Neural progenitor cell (in vitro differentiated cells): ENCODE measurements around the gene PFN4. TPM values are rescaled to one million over a fixed set of nuclear protein-coding genes. Genes with fewer than 3 reads are reported as not detected.

Experiments
- DNase-seq: peaks from one replicate; pipeline ENCODE4 v3.0.0-alpha.2; 2016; ENCODE audit warnings: low spot score
- H2AFZ ChIP-seq: fragments of 200-600 bp; sonication (generic); replicated peaks from 2 replicates; pipeline ENCODE4 v1.6.1; 2016; ENCODE audit warnings: antibody characterized with exemption
- H3F3A ChIP-seq: fragments of 200-600 bp; sonication (generic); 2 replicates; pipeline ENCODE4 v1.6.1; 2016; ENCODE audit warnings: antibody characterized with exemption, low read depth
- H3K27ac ChIP-seq: fragments of 200-600 bp; sonication (generic); 2 replicates; pipeline ENCODE4 v1.5.1; 2016; ENCODE audit warnings: mild to moderate bottlenecking
- H3K27me3 ChIP-seq: fragments of 200-600 bp; sonication (generic); 2 replicates; pipeline ENCODE4 v1.6.1; 2016; ENCODE audit warnings: mild to moderate bottlenecking, moderate library complexity
- H3K36me3 ChIP-seq: fragments of 200-600 bp; sonication (generic); 2 replicates; pipeline ENCODE4 v1.5.1; 2016
- H3K4me1 ChIP-seq: fragments of 200-600 bp; sonication (generic); 2 replicates; pipeline ENCODE4 v1.6.1; 2016; ENCODE audit warnings: mixed run types
- H3K4me2 ChIP-seq: fragments of 200-600 bp; sonication (generic); 2 replicates; pipeline ENCODE4 v1.6.1; 2016
- H3K4me3 ChIP-seq: fragments of 200-600 bp; sonication (generic); 2 replicates; pipeline ENCODE4 v1.5.1; 2016
- H3K79me2 ChIP-seq: fragments of 200-600 bp; sonication (generic); 2 replicates; pipeline ENCODE4 v1.6.1; 2016; ENCODE audit warnings: low read depth
- H3K9ac ChIP-seq: fragments of 200-600 bp; sonication (generic); 2 replicates; pipeline ENCODE4 v1.6.1; 2016
- H3K9me3 ChIP-seq: fragments of 200-600 bp; sonication (generic); 2 replicates; pipeline ENCODE4 v1.5.1; 2016; ENCODE audit warnings: low read depth
- H4K20me1 ChIP-seq: fragments of 200-600 bp; sonication (generic); 2 replicates; pipeline ENCODE4 v1.6.1; 2016; ENCODE audit warnings: low read depth
- H3K27ac Mint-ChIP-seq: 3 replicates; pipeline ENCODE4 v1.8.0; 2021; ENCODE audit warnings: mixed read lengths
- H3K27me3 Mint-ChIP-seq: 2 replicates; pipeline ENCODE4 v1.8.0; 2022; ENCODE audit warnings: low read depth, mild to moderate bottlenecking, inconsistent platforms, moderate library complexity, mixed read lengths; ENCODE audit not compliant: insufficient read depth
- H3K36me3 Mint-ChIP-seq: 3 replicates; pipeline ENCODE4 v1.8.0; 2021; ENCODE audit warnings: mixed read lengths
- H3K4me1 Mint-ChIP-seq: 3 replicates; pipeline ENCODE4 v1.8.0; 2021; ENCODE audit warnings: mixed read lengths
- H3K4me3 Mint-ChIP-seq: 3 replicates; pipeline ENCODE4 v1.8.0; 2021; ENCODE audit warnings: mild to moderate bottlenecking, moderate library complexity, mixed read lengths
- H3K9me3 Mint-ChIP-seq: 3 replicates; pipeline ENCODE4 v1.8.0; 2020; ENCODE audit warnings: mixed read lengths
- CTCF ChIP-seq: fragments of 200-600 bp; sonication (generic); IDR thresholded peaks from 2 replicates; pipeline ENCODE4 v1.5.1; 2017; ENCODE audit warnings: antibody characterized with exemption, mild to moderate bottlenecking
- EZH2 ChIP-seq: fragments of 200-600 bp; sonication (generic); IDR thresholded peaks from 2 replicates; pipeline ENCODE4 v1.6.1; 2017; ENCODE audit warnings: antibody characterized with exemption, mild to moderate bottlenecking, moderate library complexity
- EZH2phosphoT487 ChIP-seq: fragments of 200-600 bp; sonication (generic); IDR thresholded peaks from 2 replicates; pipeline ENCODE4 v1.6.1; 2017; ENCODE audit warnings: antibody characterized with exemption
- total RNA-seq: library from RNA; depleted of rRNA; stranded (reverse); fragments of >200 nt; gene quantifications from 2 replicates; pipeline ENCODE4 v1.2.3, GENCODE V29; 2015; ENCODE audit warnings: low replicate concordance

PFN4 gene
- total RNA-seq, 1 donor from 2014 or later: 0.21 TPM

GRCh38 chr2:24121469-24121868 is 1.7 kb downstream of the PFN4 start:
- Histone ChIP-seq H3K36me3 (no peaks in the 10 kb centered on the region), H3K4me1 (peaks cover 25% of the 10 kb centered on the region), H4K20me1 (no peaks in the 10 kb centered on the region), H3K79me2 (peaks cover 4% of the 10 kb centered on the region), H2AFZ (no peak overlapping the region), H3K27me3 (no peaks in the 10 kb centered on the region), H3K4me2 (peak overlapping the region; percentile 29), H3K4me3 (no peak overlapping the region), H3K27ac (peak overlapping the region; percentile 8), H3K9me3 (no peaks in the 10 kb centered on the region), H3F3A (peaks cover 18% of the 10 kb centered on the region), H3K9ac (no peak overlapping the region)
- Mint-ChIP-seq H3K27ac (no peak overlapping the region), H3K4me3 (peak overlapping the region; percentile 53), H3K4me1 (peaks cover 21% of the 10 kb centered on the region), H3K9me3 (no peaks in the 10 kb centered on the region), H3K27me3 (peaks cover 9% of the 10 kb centered on the region), H3K36me3 (no peaks in the 10 kb centered on the region)
- peak; percentile 43 for DNase-seq
- TF ChIP-seq EZH2phosphoT487 (no peak), EZH2 (no peak), CTCF (no peak)

GRCh38 chr2:24121066-24121465 is 2.1 kb downstream of the PFN4 start:
- H3K27ac Mint-ChIP-seq: no peak overlapping the region
- H3K4me2 ChIP-seq: peak overlapping the region; percentile 29
- no peak for TF ChIP-seq CTCF
- no peak for TF ChIP-seq EZH2phosphoT487
- no peak for TF ChIP-seq EZH2
- peaks cover 9% of the 10 kb centered on the region for H3K27me3 Mint-ChIP-seq
- H4K20me1 ChIP-seq: no peaks in the 10 kb centered on the region
- H3K4me3 ChIP-seq: no peak overlapping the region
- H3K27ac ChIP-seq: no peak overlapping the region
- H2AFZ ChIP-seq: no peak overlapping the region
- peaks cover 21% of the 10 kb centered on the region for H3K4me1 Mint-ChIP-seq
- DNase-seq: no peak
- peaks cover 25% of the 10 kb centered on the region for H3K4me1 ChIP-seq
- H3K36me3 Mint-ChIP-seq: no peaks in the 10 kb centered on the region
- H3K4me3 Mint-ChIP-seq: no peak overlapping the region
- H3K9me3 ChIP-seq: no peaks in the 10 kb centered on the region
- no peaks in the 10 kb centered on the region for H3K36me3 ChIP-seq
- H3K79me2 ChIP-seq: peaks cover 4% of the 10 kb centered on the region
- no peaks in the 10 kb centered on the region for H3K9me3 Mint-ChIP-seq
- H3F3A ChIP-seq: peaks cover 18% of the 10 kb centered on the region
- H3K27me3 ChIP-seq: no peaks in the 10 kb centered on the region
- H3K9ac ChIP-seq: no peak overlapping the region

- Histone ChIP-seq H2AFZ (no peak overlapping the region), H3K27me3 (no peaks in the 10 kb centered on the region), H3F3A (peaks cover 18% of the 10 kb centered on the region), H3K4me2 (no peak overlapping the region), H3K79me2 (no peaks in the 10 kb centered on the region), H3K27ac (no peak overlapping the region), H3K9me3 (no peaks in the 10 kb centered on the region), H3K4me1 (peaks cover 14% of the 10 kb centered on the region), H4K20me1 (no peaks in the 10 kb centered on the region), H3K9ac (no peak overlapping the region), H3K36me3 (no peaks in the 10 kb centered on the region), H3K4me3 (no peak overlapping the region)
- no peak for DNase-seq
- H3K4me1 Mint-ChIP-seq: peaks cover 14% of the 10 kb centered on the region
- no peak for TF ChIP-seq EZH2phosphoT487
- TF ChIP-seq EZH2: no peak
- no peak for TF ChIP-seq CTCF
- no peaks in the 10 kb centered on the region for H3K36me3 Mint-ChIP-seq
- H3K4me3 Mint-ChIP-seq: no peak overlapping the region
- no peak overlapping the region for H3K27ac Mint-ChIP-seq
- peaks cover 9% of the 10 kb centered on the region for H3K27me3 Mint-ChIP-seq
- peaks cover 7% of the 10 kb centered on the region for H3K9me3 Mint-ChIP-seq
Measured at GRCh38 chr2:24117902-24118301, 5.2 kb downstream of the PFN4 start.

- Mint-ChIP-seq H3K27ac (no peak overlapping the region), H3K36me3 (no peaks in the 10 kb centered on the region), H3K27me3 (peaks cover 13% of the 10 kb centered on the region), H3K4me3 (no peak overlapping the region), H3K9me3 (peaks cover 7% of the 10 kb centered on the region), H3K4me1 (no peaks in the 10 kb centered on the region)
- H3K4me2 ChIP-seq: no peak overlapping the region
- no peak overlapping the region for H3K9ac ChIP-seq
- H3K79me2 ChIP-seq: no peaks in the 10 kb centered on the region
- no peaks in the 10 kb centered on the region for H3K36me3 ChIP-seq
- no peak overlapping the region for H2AFZ ChIP-seq
- H3K4me1 ChIP-seq: no peaks in the 10 kb centered on the region
- no peak overlapping the region for H3K27ac ChIP-seq
- no peaks in the 10 kb centered on the region for H3F3A ChIP-seq
- H3K9me3 ChIP-seq: no peaks in the 10 kb centered on the region
- H3K4me3 ChIP-seq: no peak overlapping the region
- no peak for TF ChIP-seq EZH2phosphoT487
- TF ChIP-seq EZH2: no peak
- TF ChIP-seq CTCF: no peak
- H3K27me3 ChIP-seq: no peaks in the 10 kb centered on the region
- no peak for DNase-seq
- H4K20me1 ChIP-seq: no peaks in the 10 kb centered on the region
Measured at GRCh38 chr2:24115057-24115456, 8.1 kb downstream of the PFN4 start.
